HL-60/S4 treated with retinoic acid at 250 ng/mL for 4 days and 3 days (cell line): ENCODE results near the gene CACNB3.
"Not testable (repeated sequence)": the region's sequence is repeated elsewhere in the genome, so short reads cannot be mapped to it uniquely, and the experiment has no call there.

Experiments
- in situ Hi-C: fragments of 300-500 bp; cut with MboI; formaldehyde crosslinking; loops from 2 replicates; pipeline ENCODE4 v1.7.0; 2022; ENCODE audit warnings: low sequenced_read_pairs

The CACNB3 gene

GRCh38 chr12:48852734-48853688, 34.7 kb downstream of the CACNB3 start:
- in situ Hi-C loops, result no loop called here

GRCh38 chr12:48854488-48854887, 36.2 kb downstream of the CACNB3 start:
- in situ Hi-C loops, result no loop called here

- in situ Hi-C loops, result not testable (repeated sequence)
Observed at GRCh38 chr12:48854932-48855331, 36.6 kb downstream of the CACNB3 start.

- in situ Hi-C loops, result no loop called here
Observed at GRCh38 chr12:48856379-48856778, 38.1 kb downstream of the CACNB3 start.

GRCh38 chr12:48857278-48857994, 39.1 kb downstream of the CACNB3 start:
- in situ Hi-C loops, result no loop called here

- in situ Hi-C loops, result no loop called here
Observed at GRCh38 chr12:48858043-48858442, 39.7 kb downstream of the CACNB3 start.

- in situ Hi-C loops, result no loop called here
Observed at GRCh38 chr12:48859607-48860006, 41.3 kb downstream of the CACNB3 start.

- in situ Hi-C loops, result not testable (repeated sequence)
Observed at GRCh38 chr12:48860236-48860635, 41.9 kb downstream of the CACNB3 start.

GRCh38 chr12:48861111-48861510, 42.8 kb downstream of the CACNB3 start:
- in situ Hi-C loops, result no loop called here

GRCh38 chr12:48862760-48863159, 44.5 kb downstream of the CACNB3 start:
- in situ Hi-C loops, result no loop called here

GRCh38 chr12:48863291-48863690, 45.0 kb downstream of the CACNB3 start:
- in situ Hi-C loops, result no loop called here

- in situ Hi-C loops, result no loop called here
Observed at GRCh38 chr12:48865281-48866051, 47.2 kb downstream of the CACNB3 start, which contains the start of gene RND1. Gene RND1, minus strand, starts transcription at chr12:48865870. Its CDS starts 103 bp downstream, at chr12:48865767.

GRCh38 chr12:48866052-48866711, 47.9 kb downstream of the CACNB3 start:
- in situ Hi-C loops, result no loop called here

GRCh38 chr12:48868451-48868850, 50.2 kb downstream of the CACNB3 start:
- in situ Hi-C loops, result no loop called here

- in situ Hi-C loops, result no loop called here
Observed at GRCh38 chr12:48869191-48869590, 50.9 kb downstream of the CACNB3 start.

- in situ Hi-C loops, result no loop called here
Observed at GRCh38 chr12:48873096-48873495, 54.8 kb downstream of the CACNB3 start.

- in situ Hi-C loops, result not testable (repeated sequence)
Observed at GRCh38 chr12:48873534-48873933, 55.2 kb downstream of the CACNB3 start.

GRCh38 chr12:48875944-48876515, 57.7 kb downstream of the CACNB3 start:
- in situ Hi-C loops, result no loop called here
